Activated effector memory CD4-positive, alpha-beta T cell treated with Interleukin-2 at 50 U/mL for 16 hours (primary cell): ENCODE measurements around the gene UBE2U.

Source experiments
- DNase-seq: peaks from one replicate; pipeline ENCODE4 v3.0.0-alpha.2; 2020

The UBE2U gene

DNA sequence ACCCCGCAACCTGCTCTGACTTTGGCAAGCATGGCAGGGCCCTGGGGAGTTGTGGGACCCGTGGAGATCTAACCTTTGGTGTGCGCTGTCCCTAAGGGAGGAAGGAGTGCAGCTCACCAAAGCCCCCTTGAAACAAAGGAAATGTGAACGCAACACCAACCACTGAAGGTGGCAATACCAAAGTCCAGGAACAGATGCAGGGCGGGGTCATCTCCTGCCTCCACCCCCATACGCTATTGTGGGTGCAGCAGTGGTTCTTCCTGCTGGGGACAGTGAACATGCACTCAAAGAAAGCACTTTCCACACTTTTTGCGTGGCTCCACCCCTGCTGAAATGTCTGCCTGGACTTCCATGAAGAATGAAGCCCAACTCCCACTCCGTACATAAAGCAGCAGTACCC lies 93.0 kb downstream of the UBE2U start:
- DNase-seq: no peak

DNA sequence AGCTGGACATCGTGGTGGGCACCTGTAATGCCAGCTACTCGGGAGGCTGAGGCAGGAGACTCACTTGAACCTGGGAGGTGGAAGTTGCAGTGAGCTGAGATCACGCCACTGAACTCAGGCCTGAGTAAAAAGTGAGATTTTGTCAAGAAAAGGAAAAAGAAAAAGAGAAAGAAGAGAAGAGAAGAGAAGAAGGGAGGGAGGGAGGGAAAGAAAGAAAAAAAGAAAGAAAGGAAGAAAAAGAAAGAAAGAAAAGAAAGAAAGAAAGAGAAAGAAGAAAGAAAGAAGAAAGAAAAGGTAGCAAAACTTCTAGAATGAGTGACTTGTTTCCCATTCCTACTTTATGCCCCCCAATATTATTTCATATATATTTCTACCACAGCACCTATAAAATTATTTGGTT lies 98.8 kb downstream of the UBE2U start:
- no peak for DNase-seq

DNA sequence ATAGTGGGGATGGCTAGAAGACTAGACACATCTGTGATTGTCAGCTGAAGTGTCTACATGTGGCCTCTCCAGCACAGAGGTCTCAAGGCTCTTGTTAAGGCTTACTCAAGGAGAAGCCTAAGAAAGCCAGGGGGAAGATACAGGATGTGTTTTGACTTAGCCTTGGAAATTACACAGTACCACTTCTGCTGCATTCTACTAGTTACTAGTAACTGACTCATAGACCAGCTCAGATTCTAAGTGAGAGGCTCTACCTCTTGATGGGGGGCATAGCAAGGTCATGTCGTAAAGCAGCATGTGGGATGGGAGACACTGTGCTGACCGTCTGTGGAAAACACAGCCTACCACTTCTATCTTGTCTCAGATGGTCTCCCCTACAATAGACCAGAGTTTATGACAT lies 99.5 kb downstream of the UBE2U start:
- DNase-seq: no peak

DNA sequence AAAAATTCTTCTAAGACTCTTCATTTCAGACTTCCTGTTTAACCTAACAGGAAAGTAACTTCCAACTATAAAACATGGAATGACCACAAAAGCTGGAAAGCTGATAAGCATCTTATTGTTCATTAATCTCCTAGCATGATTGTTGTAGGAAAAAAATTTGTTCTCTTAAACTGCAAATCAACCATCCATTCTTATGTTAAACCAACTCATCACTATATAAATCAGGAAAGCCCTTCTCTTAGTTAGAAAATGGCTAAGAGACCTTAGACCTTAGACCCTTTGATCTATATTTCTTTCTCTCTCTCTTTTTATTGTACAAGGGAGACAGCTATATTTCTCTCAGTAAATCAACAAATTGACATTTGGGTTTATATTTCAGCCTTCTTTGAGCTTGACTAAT lies 101.4 kb downstream of the UBE2U start:
- DNase-seq: no peak

DNA sequence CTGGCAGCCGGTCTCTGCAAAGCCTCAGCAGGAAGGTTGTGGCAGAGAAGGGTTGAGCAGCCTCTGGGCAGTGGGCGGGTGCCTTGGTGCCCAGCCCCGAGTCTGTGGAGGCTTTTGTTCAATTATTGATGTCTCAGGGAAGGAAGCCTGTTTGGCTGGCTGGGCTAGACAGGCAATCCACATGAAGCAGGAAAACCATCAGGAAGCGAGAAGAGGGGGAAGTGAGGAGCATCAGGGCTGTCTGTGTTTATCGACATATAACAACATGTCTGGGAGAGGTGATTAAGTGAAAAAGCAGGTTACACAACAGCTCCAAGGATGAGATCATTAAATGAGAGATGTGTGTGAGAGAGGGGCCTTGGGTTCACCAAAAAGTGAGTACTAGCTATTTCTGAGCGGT lies 105.4 kb downstream of the UBE2U start:
- no peak for DNase-seq

DNA sequence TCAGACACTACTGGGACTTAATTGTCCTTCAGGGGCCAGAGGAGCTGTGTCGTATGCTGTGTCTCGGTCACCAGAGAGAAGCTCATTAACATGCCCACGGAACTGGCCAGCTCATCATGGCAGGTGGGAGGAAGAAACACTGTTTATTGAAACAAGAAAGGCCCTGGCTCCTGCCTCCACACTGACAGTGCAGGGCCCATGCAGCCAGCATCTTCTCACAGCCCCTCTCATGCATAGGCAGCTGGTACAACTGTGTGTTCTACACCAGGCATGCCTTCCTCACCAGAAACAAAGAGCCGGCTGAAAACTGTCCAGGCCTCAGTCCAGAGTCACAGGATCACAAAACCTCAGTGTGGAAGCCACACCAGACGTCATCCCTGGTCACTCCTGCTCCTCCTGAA lies 106.0 kb downstream of the UBE2U start:
- DNase-seq: no peak

DNA sequence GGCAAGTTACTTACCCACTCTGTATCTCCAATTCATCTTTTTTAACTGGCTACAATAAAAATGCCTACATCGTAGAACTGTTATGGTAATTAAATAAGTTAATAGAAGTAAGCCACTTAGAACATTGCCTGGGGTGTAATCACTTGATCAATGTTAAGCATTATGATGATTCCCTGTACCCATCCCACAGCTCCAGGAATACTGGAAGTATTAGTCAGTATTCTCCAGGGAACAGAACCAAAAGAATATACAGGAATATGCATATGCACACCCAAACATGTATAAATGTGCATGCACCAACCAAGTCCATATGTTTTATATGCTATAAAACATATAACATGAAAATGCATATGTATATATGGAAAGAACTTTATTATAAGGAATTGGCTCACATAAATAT lies 107.3 kb downstream of the UBE2U start:
- DNase-seq: no peak

DNA sequence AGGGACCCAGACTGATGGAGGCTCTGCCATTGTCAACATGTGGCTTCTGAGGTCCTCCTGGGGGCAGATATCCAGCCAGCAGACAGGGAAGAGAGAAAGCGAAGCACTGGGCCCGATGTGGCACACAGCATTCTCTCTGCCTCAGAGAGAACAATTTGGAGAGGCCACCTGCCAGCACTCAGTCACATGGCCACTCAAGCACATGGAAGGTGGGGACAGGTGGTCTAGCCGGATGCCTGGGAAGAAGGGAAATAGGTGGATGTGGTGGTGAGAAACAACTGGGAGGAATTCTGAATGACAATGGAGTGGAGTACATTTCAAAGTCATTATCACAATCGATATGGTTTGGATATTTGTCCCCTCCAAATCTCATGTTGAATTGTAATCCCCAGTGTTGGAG lies 109.0 kb downstream of the UBE2U start:
- DNase-seq: no peak

DNA sequence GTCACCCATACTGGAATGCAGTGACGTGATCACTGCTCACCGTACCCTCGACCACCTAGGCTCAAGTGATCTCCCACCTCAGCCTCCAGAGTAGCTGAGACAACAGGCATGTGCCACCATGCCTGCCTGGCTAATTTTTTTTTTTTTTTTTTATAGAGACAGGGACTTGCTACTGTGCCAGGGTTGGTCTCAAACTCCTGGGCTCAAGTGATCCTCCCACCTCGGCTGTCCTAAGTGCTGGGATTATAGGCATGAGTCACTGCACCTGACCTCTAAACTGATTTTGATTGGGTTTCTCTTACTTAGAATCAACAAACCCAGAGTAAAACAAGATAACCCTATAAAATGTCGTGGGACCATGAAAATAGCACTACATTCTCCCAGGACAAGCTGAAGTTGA lies 112.0 kb downstream of the UBE2U start:
- no peak for DNase-seq
